ENCODE data around the gene SSBP2.

GRCh38 chr5:81422671-81423070 is 328.2 kb downstream of the SSBP2 start:
- TF ChIP-seq POLR2A (IDR thresholded peaks at IDR 0.05; ENCODE audit: low read depth, low read length) = no peak
- no peak for TF ChIP-seq CTCF (IDR thresholded peaks at IDR 0.05; ENCODE audit: extremely low read depth in 1 of 2, insufficient read depth in 1 of 2, low read depth in 1 of 2, low read length in 2 of 2)
- TF ChIP-seq POLR2AphosphoS5 (IDR thresholded peaks at IDR 0.05; ENCODE audit: insufficient read depth, low read depth, low read length) = no peak
- TF ChIP-seq EZH2 (IDR thresholded peaks at IDR 0.05; ENCODE audit: borderline replicate concordance, low read depth, low read length, severe bottlenecking) = no peak
